Measurements from ENCODE around the gene DEDD2. TPM values are rescaled to one million over a fixed set of nuclear protein-coding genes. Genes with fewer than 3 reads are reported as not detected.

The DEDD2 gene
- total RNA-seq, 1 donor from 2014 or later, result 27.1 TPM

- Mint-ChIP-seq H3K9me3 (ENCODE audit: unreplicated experiment) (no peaks in the 10 kb centered on the region), H3K4me3 (ENCODE audit: unreplicated experiment) (no peak overlapping the region), H3K4me1 (ENCODE audit: unreplicated experiment) (peaks cover 6% of the 10 kb centered on the region), H3K27me3 (ENCODE audit: unreplicated experiment) (peaks cover 8% of the 10 kb centered on the region), H3K27ac (ENCODE audit: unreplicated experiment) (no peak overlapping the region), H3K36me3 (ENCODE audit: low read depth, unreplicated experiment) (peaks cover 30% of the 10 kb centered on the region)
- DNase-seq (ENCODE audit: low spot score), result no peak
- TF ChIP-seq, protein P1, sequence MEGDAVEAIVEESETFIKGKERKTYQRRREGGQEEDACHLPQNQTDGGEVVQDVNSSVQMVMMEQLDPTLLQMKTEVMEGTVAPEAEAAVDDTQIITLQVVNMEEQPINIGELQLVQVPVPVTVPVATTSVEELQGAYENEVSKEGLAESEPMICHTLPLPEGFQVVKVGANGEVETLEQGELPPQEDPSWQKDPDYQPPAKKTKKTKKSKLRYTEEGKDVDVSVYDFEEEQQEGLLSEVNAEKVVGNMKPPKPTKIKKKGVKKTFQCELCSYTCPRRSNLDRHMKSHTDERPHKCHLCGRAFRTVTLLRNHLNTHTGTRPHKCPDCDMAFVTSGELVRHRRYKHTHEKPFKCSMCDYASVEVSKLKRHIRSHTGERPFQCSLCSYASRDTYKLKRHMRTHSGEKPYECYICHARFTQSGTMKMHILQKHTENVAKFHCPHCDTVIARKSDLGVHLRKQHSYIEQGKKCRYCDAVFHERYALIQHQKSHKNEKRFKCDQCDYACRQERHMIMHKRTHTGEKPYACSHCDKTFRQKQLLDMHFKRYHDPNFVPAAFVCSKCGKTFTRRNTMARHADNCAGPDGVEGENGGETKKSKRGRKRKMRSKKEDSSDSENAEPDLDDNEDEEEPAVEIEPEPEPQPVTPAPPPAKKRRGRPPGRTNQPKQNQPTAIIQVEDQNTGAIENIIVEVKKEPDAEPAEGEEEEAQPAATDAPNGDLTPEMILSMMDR (IDR thresholded peaks at IDR 0.05; ENCODE audit: unreplicated experiment), result no peak
Observed at GRCh38 chr19:42235181-42235580, 17.7 kb upstream of the DEDD2 start.

- Mint-ChIP-seq H3K27me3 (ENCODE audit: unreplicated experiment) (peaks cover 4% of the 10 kb centered on the region), H3K36me3 (ENCODE audit: low read depth, unreplicated experiment) (peaks cover 31% of the 10 kb centered on the region), H3K9me3 (ENCODE audit: unreplicated experiment) (no peaks in the 10 kb centered on the region), H3K4me1 (ENCODE audit: unreplicated experiment) (no peaks in the 10 kb centered on the region), H3K27ac (ENCODE audit: unreplicated experiment) (no peak overlapping the region), H3K4me3 (ENCODE audit: unreplicated experiment) (no peak overlapping the region)
- TF ChIP-seq, protein P1 (IDR thresholded peaks at IDR 0.05; ENCODE audit: unreplicated experiment), result no peak
- DNase-seq (ENCODE audit: low spot score), result no peak
Observed at GRCh38 chr19:42234364-42234763, 16.9 kb upstream of the DEDD2 start.

GRCh38 chr19:42233678-42234292 lies 16.3 kb upstream of the DEDD2 start:
- peaks cover 31% of the 10 kb centered on the region for H3K36me3 Mint-ChIP-seq (ENCODE audit: low read depth, unreplicated experiment)

DNA sequence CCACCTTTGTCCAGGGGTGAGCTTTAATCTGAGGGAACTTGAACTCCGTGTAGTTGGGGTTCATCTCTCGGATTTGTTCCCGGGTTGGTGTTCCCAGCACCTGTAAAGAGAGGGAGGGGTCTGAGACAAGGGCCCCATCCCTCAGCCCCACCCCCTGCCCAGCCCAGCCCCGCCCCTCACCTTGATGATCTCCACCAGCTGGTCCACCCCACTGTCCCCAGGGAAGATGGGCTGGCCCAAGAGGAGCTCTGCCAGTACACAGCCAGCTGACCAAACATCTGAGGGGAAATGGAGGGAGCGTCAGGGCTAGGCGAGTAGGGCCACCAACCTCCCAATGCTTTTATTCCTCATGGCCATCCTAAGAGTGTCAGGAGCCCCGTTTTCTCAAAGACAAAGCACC lies 15.6 kb upstream of the DEDD2 start:
- no peaks in the 10 kb centered on the region for H3K9me3 Mint-ChIP-seq (ENCODE audit: unreplicated experiment)
- TF ChIP-seq, protein P1 (IDR thresholded peaks at IDR 0.05; ENCODE audit: unreplicated experiment), result no peak
- H3K4me3 Mint-ChIP-seq (ENCODE audit: unreplicated experiment), result peak overlapping the region; percentile 47
- DNase-seq (ENCODE audit: low spot score), result no peak
- no peaks in the 10 kb centered on the region for H3K4me1 Mint-ChIP-seq (ENCODE audit: unreplicated experiment)
- H3K27ac Mint-ChIP-seq (ENCODE audit: unreplicated experiment), result no peak overlapping the region
- peaks cover 4% of the 10 kb centered on the region for H3K27me3 Mint-ChIP-seq (ENCODE audit: unreplicated experiment)
- peaks cover 31% of the 10 kb centered on the region for H3K36me3 Mint-ChIP-seq (ENCODE audit: low read depth, unreplicated experiment)

More at GRCh38 chr19:42233678-42234292, 16.3 kb upstream of the DEDD2 start:
- DNase-seq (ENCODE audit: low spot score), result no peak
- TF ChIP-seq, protein P1 (IDR thresholded peaks at IDR 0.05; ENCODE audit: unreplicated experiment), result no peak
- H3K9me3 Mint-ChIP-seq (ENCODE audit: unreplicated experiment), result no peaks in the 10 kb centered on the region
- H3K4me1 Mint-ChIP-seq (ENCODE audit: unreplicated experiment), result no peaks in the 10 kb centered on the region
- no peak overlapping the region for H3K4me3 Mint-ChIP-seq (ENCODE audit: unreplicated experiment)
- H3K27me3 Mint-ChIP-seq (ENCODE audit: unreplicated experiment), result peaks cover 4% of the 10 kb centered on the region
- no peak overlapping the region for H3K27ac Mint-ChIP-seq (ENCODE audit: unreplicated experiment)

- no peaks in the 10 kb centered on the region for H3K4me1 Mint-ChIP-seq (ENCODE audit: unreplicated experiment)
- TF ChIP-seq, protein P1 (IDR thresholded peaks at IDR 0.05; ENCODE audit: unreplicated experiment), result no peak
- no peak overlapping the region for H3K27ac Mint-ChIP-seq (ENCODE audit: unreplicated experiment)
- H3K36me3 Mint-ChIP-seq (ENCODE audit: low read depth, unreplicated experiment), result peaks cover 31% of the 10 kb centered on the region
- H3K4me3 Mint-ChIP-seq (ENCODE audit: unreplicated experiment), result peak overlapping the region; percentile 47
- no peaks in the 10 kb centered on the region for H3K9me3 Mint-ChIP-seq (ENCODE audit: unreplicated experiment)
- peaks cover 4% of the 10 kb centered on the region for H3K27me3 Mint-ChIP-seq (ENCODE audit: unreplicated experiment)
- DNase-seq (ENCODE audit: low spot score), result no peak
Observed at GRCh38 chr19:42232435-42232834, 15.0 kb upstream of the DEDD2 start.

Data from endothelial cell (in vitro differentiated cells).